ENCODE results near the gene MMP17.

GRCh38 chr12:131896811-131897270 is 68.6 kb downstream of the MMP17 start:
- TF ChIP-seq, protein P1, sequence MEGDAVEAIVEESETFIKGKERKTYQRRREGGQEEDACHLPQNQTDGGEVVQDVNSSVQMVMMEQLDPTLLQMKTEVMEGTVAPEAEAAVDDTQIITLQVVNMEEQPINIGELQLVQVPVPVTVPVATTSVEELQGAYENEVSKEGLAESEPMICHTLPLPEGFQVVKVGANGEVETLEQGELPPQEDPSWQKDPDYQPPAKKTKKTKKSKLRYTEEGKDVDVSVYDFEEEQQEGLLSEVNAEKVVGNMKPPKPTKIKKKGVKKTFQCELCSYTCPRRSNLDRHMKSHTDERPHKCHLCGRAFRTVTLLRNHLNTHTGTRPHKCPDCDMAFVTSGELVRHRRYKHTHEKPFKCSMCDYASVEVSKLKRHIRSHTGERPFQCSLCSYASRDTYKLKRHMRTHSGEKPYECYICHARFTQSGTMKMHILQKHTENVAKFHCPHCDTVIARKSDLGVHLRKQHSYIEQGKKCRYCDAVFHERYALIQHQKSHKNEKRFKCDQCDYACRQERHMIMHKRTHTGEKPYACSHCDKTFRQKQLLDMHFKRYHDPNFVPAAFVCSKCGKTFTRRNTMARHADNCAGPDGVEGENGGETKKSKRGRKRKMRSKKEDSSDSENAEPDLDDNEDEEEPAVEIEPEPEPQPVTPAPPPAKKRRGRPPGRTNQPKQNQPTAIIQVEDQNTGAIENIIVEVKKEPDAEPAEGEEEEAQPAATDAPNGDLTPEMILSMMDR (IDR thresholded peaks at IDR 0.05; ENCODE audit: low read length), result no peak
- TF ChIP-seq EZH2 (optimal IDR thresholded peaks at IDR 0.05; ENCODE audit: low read depth, low read length) (no peak), EZH2phosphoT487 (IDR thresholded peaks at IDR 0.05; ENCODE audit: low read length) (no peak)
